Common myeloid progenitor, CD34-positive (primary cell): ENCODE measurements around the gene ZW10.

Experiments
- CTCF ChIA-PET: fragments of 350-600 bp; sonication (Branson Sonifier 250); formaldehyde crosslinking; loops from one replicate; lab custom pipeline; 2021; ENCODE audit warnings: antibody characterized with exemption; lab: Charles Lee
- POLR2A ChIA-PET: fragments of 350-600 bp; sonication (Branson Sonifier 250); formaldehyde crosslinking; loops from one replicate; lab custom pipeline; 2021; ENCODE audit warnings: antibody characterized with exemption; lab: Charles Lee
- DNase-seq, 3 donors: peaks; one replicate each; pipeline versions ENCODE4 v3.0.0 to v3.0.0-alpha.2; 2013
- H3K27ac ChIP-seq, 2 experiments: 1 replicate in 1 of 2; 2 replicates in 1 of 2; pipeline ENCODE4 v1.7.0; 2013; ENCODE audit warnings: inconsistent platforms in 2 of 2, low read length in 2 of 2, mild to moderate bottlenecking in 2 of 2, low read depth in 1 of 2, moderate library complexity in 1 of 2; ENCODE audit not compliant: severe bottlenecking in 2 of 2, insufficient read depth in 1 of 2, poor library complexity in 1 of 2
- H3K27me3 ChIP-seq, 5 experiments: replicated peaks in 2 of 5; 1 replicate in 3 of 5; 2 replicates in 2 of 5; pipeline versions ENCODE4 v1.6.1 to v1.7.0; 2013; ENCODE audit warnings: low read length in 4 of 5, mild to moderate bottlenecking in 2 of 5, moderate library complexity in 2 of 5, inconsistent platforms in 1 of 5; ENCODE audit not compliant: insufficient read depth in 5 of 5, control insufficient read depth in 4 of 5
- H3K36me3 ChIP-seq, 4 experiments: 1 replicate in 2 of 4; 2 replicates in 2 of 4; pipeline versions ENCODE4 v1.6.1 to v1.7.0; 2013; ENCODE audit warnings: low read length in 3 of 4, control low read depth in 1 of 4, mild to moderate bottlenecking in 1 of 4; ENCODE audit not compliant: control insufficient read depth in 4 of 4, insufficient read depth in 4 of 4
- H3K4me1 ChIP-seq, 4 experiments: 1 replicate in 3 of 4; 2 replicates in 1 of 4; pipeline versions ENCODE4 v1.6.1 to v1.7.1; 2013; ENCODE audit warnings: low read length in 3 of 4, mild to moderate bottlenecking in 3 of 4, control low read depth in 1 of 4, inconsistent platforms in 1 of 4, moderate library complexity in 1 of 4; ENCODE audit not compliant: control insufficient read depth in 4 of 4, insufficient read depth in 4 of 4; ENCODE audit errors: control extremely low read depth in 1 of 4
- H3K4me3 ChIP-seq, 7 experiments: 1 replicate in 4 of 7; 2 replicates in 3 of 7; pipeline versions ENCODE4 v1.5.1 to v1.7.0; 2013; ENCODE audit warnings: mild to moderate bottlenecking in 7 of 7, low read length in 6 of 7, moderate library complexity in 6 of 7, inconsistent platforms in 2 of 7, low read depth in 2 of 7, control low read depth in 1 of 7; ENCODE audit not compliant: insufficient read depth in 4 of 7, control insufficient read depth in 1 of 7; ENCODE audit errors: extremely low read depth in 1 of 7
- H3K9me3 ChIP-seq, 5 experiments: 1 replicate in 4 of 5; 2 replicates in 1 of 5; pipeline versions ENCODE4 v1.6.1 to v1.7.1; 2013; ENCODE audit warnings: low read length in 4 of 5, mild to moderate bottlenecking in 2 of 5, inconsistent platforms in 1 of 5, low read depth in 1 of 5, moderate library complexity in 1 of 5; ENCODE audit not compliant: control insufficient read depth in 4 of 5, insufficient read depth in 2 of 5; ENCODE audit errors: control extremely low read depth in 1 of 5
- WGBS: methylation state at CpG from one replicate; pipeline ENCODE4 v1.1.5; 2013; ENCODE audit not compliant: insufficient coverage; 5-methylcytosine and 5-hydroxymethylcytosine counted together

The ZW10 gene

GRCh38 chr11:113683481-113684046 lies 89.9 kb downstream of the ZW10 start:
- H3K4me1 ChIP-seq: no peaks in the 10 kb centered on the region
- no peaks in the 10 kb centered on the region for H3K9me3 ChIP-seq
- DNase-seq: no peak
- no peak overlapping the region for H3K4me3 ChIP-seq
- 98% methylated on average over 4 of the region's 6 CpGs for WGBS
- H3K27me3 ChIP-seq: peaks cover 0 to 2% (median 0%) of the 10 kb centered on the region in 5 experiments
- H3K36me3 ChIP-seq: no peaks in the 10 kb centered on the region
- no peak overlapping the region for H3K27ac ChIP-seq
- ChIA-PET CTCF (no interaction called here), POLR2A (no interaction called here)
